H9 (cell line): ENCODE results near the gene GLB1L2. TPM values are rescaled to one million over a fixed set of nuclear protein-coding genes. Genes with fewer than 3 reads are reported as not detected.

Experiments
- DNase-seq: peaks from one replicate; pipeline ENCODE4 v3.0.0-alpha.2; 2017
- H2AFZ ChIP-seq: one replicate; pipeline ENCODE4 v1.6.1; 2013; ENCODE audit warnings: mild to moderate bottlenecking, low read length, control low read depth, moderate library complexity
- H2AK5ac ChIP-seq: 2 replicates; pipeline ENCODE4 v1.6.1; 2013; ENCODE audit warnings: low read length, control low read depth, mixed read lengths; ENCODE audit not compliant: insufficient read length
- H2BK120ac ChIP-seq: one replicate; pipeline ENCODE4 v1.6.1; 2013; ENCODE audit warnings: low read depth, mild to moderate bottlenecking, low read length, control low read depth, inconsistent platforms; ENCODE audit not compliant: poor library complexity, severe bottlenecking
- H2BK12ac ChIP-seq: 2 replicates; pipeline ENCODE4 v1.6.1; 2013; ENCODE audit warnings: low read length, control low read depth, mixed read lengths, low read depth; ENCODE audit not compliant: insufficient read length
- H2BK15ac ChIP-seq: 2 replicates; pipeline ENCODE4 v1.6.1; 2013; ENCODE audit warnings: low read depth, low read length, control low read depth
- H2BK20ac ChIP-seq: one replicate; pipeline ENCODE4 v1.6.1; 2013; ENCODE audit warnings: low read depth, mild to moderate bottlenecking, low read length, control low read depth, inconsistent platforms; ENCODE audit not compliant: poor library complexity, severe bottlenecking
- H2BK5ac ChIP-seq: 2 replicates; pipeline ENCODE4 v1.6.1; 2013; ENCODE audit warnings: low read length, control low read depth, mixed read lengths; ENCODE audit not compliant: insufficient read length
- H3K14ac ChIP-seq: 2 replicates; pipeline ENCODE4 v1.6.1; 2013; ENCODE audit warnings: low read length, control low read depth; ENCODE audit not compliant: insufficient read depth
- H3K18ac ChIP-seq: 2 replicates; pipeline ENCODE4 v1.6.1; 2013; ENCODE audit warnings: low read depth, mild to moderate bottlenecking, mixed read lengths, low read length, control low read depth; ENCODE audit not compliant: insufficient read length
- H3K23ac ChIP-seq: 2 replicates; pipeline ENCODE4 v1.6.1; 2013; ENCODE audit warnings: low read length, control low read depth, mixed read lengths, low read depth; ENCODE audit not compliant: insufficient read length
- H3K23me2 ChIP-seq: 2 replicates; pipeline ENCODE4 v1.6.1; 2013; ENCODE audit warnings: low read depth, mild to moderate bottlenecking, mixed read lengths, low read length, control low read depth; ENCODE audit not compliant: insufficient read length, poor library complexity, severe bottlenecking
- H3K27ac ChIP-seq: 2 replicates; pipeline ENCODE4 v1.5.1; 2013; ENCODE audit warnings: low read length, control low read depth, mixed read lengths, low read depth; ENCODE audit not compliant: insufficient read length
- H3K27me3 ChIP-seq: 2 replicates; pipeline ENCODE4 v1.6.1; 2013; ENCODE audit warnings: low read length, control low read depth, inconsistent platforms; ENCODE audit not compliant: insufficient read depth
- H3K4ac ChIP-seq: 2 replicates; pipeline ENCODE4 v1.6.1; 2013; ENCODE audit warnings: low read depth, mild to moderate bottlenecking, control low read depth, inconsistent platforms, low read length, moderate library complexity
- H3K4me1 ChIP-seq: 2 replicates; pipeline ENCODE4 v1.6.1; 2013; ENCODE audit warnings: low read length, control low read depth, inconsistent platforms; ENCODE audit not compliant: insufficient read depth
- H3K4me2 ChIP-seq: 2 replicates; pipeline ENCODE4 v1.6.1; 2013; ENCODE audit warnings: low read length, control low read depth, mixed read lengths; ENCODE audit not compliant: insufficient read length, insufficient read depth
- H3K56ac ChIP-seq: 2 replicates; pipeline ENCODE4 v1.6.1; 2013; ENCODE audit warnings: low read depth, mild to moderate bottlenecking, mixed read lengths, low read length, control low read depth; ENCODE audit not compliant: insufficient read length
- H3K79me1 ChIP-seq: 2 replicates; pipeline ENCODE4 v1.6.1; 2013; ENCODE audit warnings: low read depth, mild to moderate bottlenecking, moderate library complexity, low read length, control low read depth, inconsistent platforms; ENCODE audit not compliant: insufficient read depth, poor library complexity, severe bottlenecking
- H3K79me2 ChIP-seq: 2 replicates; pipeline ENCODE4 v1.6.1; 2013; ENCODE audit warnings: low read length, control low read depth, inconsistent platforms; ENCODE audit not compliant: insufficient read depth
- H3K9ac ChIP-seq: 2 replicates; pipeline ENCODE4 v1.6.1; 2013; ENCODE audit warnings: low read length, control low read depth, mixed read lengths; ENCODE audit not compliant: insufficient read length; ENCODE audit errors: extremely low read depth
- H3K9me3 ChIP-seq: one replicate; pipeline ENCODE4 v1.6.1; 2013; ENCODE audit warnings: low read depth, low read length, inconsistent platforms; ENCODE audit not compliant: control insufficient read depth
- H3T11ph ChIP-seq: one replicate; pipeline ENCODE4 v1.6.1; 2013; ENCODE audit warnings: mild to moderate bottlenecking, low read length, control low read depth, inconsistent platforms
- H4K20me1 ChIP-seq: one replicate; pipeline ENCODE4 v1.6.1; 2013; ENCODE audit not compliant: control insufficient read depth, insufficient read length, insufficient read depth
- H4K5ac ChIP-seq: 2 replicates; pipeline ENCODE4 v1.6.1; 2013; ENCODE audit warnings: low read depth, mild to moderate bottlenecking, mixed read lengths, low read length, control low read depth; ENCODE audit not compliant: insufficient read length
- H4K8ac ChIP-seq: replicated peaks from 2 replicates; pipeline ENCODE4 v1.6.1; 2013; ENCODE audit warnings: low read length, control low read depth, mixed read lengths, low read depth; ENCODE audit not compliant: insufficient read length
- H4K91ac ChIP-seq: 2 replicates; pipeline ENCODE4 v1.6.1; 2013; ENCODE audit warnings: low read depth, mild to moderate bottlenecking, moderate library complexity, mixed read lengths, low read length, control low read depth; ENCODE audit not compliant: insufficient read length
- H3K27ac Mint-ChIP-seq, 3 experiments: 2 replicates in 2 of 3; 3 replicates in 1 of 3; pipeline ENCODE4 v1.8.0; 2020 to 2021; ENCODE audit warnings: mixed read lengths in 3 of 3, mild to moderate bottlenecking in 1 of 3, moderate library complexity in 1 of 3
- H3K27me3 Mint-ChIP-seq: 2 replicates; pipeline ENCODE4 v1.8.0; 2021; ENCODE audit warnings: low read depth, mild to moderate bottlenecking, moderate library complexity, mixed read lengths
- H3K36me3 Mint-ChIP-seq, 3 experiments: 2 replicates in 2 of 3; 3 replicates in 1 of 3; pipeline ENCODE4 v1.8.0; 2020 to 2021; ENCODE audit warnings: low read depth in 3 of 3, mixed read lengths in 3 of 3; ENCODE audit not compliant: insufficient read depth in 1 of 3
- H3K4me1 Mint-ChIP-seq, 2 experiments: 2 replicates each; pipeline ENCODE4 v1.8.0; 2020; ENCODE audit warnings: mixed read lengths in 2 of 2
- H3K4me3 Mint-ChIP-seq, 2 experiments: 2 replicates in 1 of 2; 3 replicates in 1 of 2; pipeline ENCODE4 v1.8.0; 2020 to 2021; ENCODE audit warnings: mild to moderate bottlenecking in 2 of 2, mixed read lengths in 2 of 2, moderate library complexity in 1 of 2
- H3K9me3 Mint-ChIP-seq, 2 experiments: 2 replicates in 1 of 2; 3 replicates in 1 of 2; pipeline ENCODE4 v1.8.0; 2020; ENCODE audit warnings: mild to moderate bottlenecking in 2 of 2, mixed read lengths in 2 of 2, moderate library complexity in 1 of 2
- WGBS: extraction: QIAGEN DNeasy Blood & Tissue Kit; methylation state at CpG from one replicate; pipeline ENCODE4 v1.1.7; 2013; ENCODE audit warnings: missing lambda C conversion rate, low lambda C conversion rate, mixed read lengths; ENCODE audit not compliant: insufficient read length; ENCODE audit errors: extremely low coverage; 5-methylcytosine and 5-hydroxymethylcytosine counted together
- total RNA-seq: library from RNA; stranded (reverse); gene quantifications from 2 replicates; pipeline ENCODE4 v1.2.1, GENCODE V29; 2021
- TF ChIP-seq, protein P1 (sequence below): fragments of 200-600 bp; sonication (generic); conservative IDR thresholded peaks from 3 replicates; pipeline ENCODE4 v1.8.0; 2021; ENCODE audit warnings: antibody characterized with exemption, mild to moderate bottlenecking

Gene GLB1L2
- total RNA-seq, 1 experiment from 2014 or later, result 2.4 TPM

DNA sequence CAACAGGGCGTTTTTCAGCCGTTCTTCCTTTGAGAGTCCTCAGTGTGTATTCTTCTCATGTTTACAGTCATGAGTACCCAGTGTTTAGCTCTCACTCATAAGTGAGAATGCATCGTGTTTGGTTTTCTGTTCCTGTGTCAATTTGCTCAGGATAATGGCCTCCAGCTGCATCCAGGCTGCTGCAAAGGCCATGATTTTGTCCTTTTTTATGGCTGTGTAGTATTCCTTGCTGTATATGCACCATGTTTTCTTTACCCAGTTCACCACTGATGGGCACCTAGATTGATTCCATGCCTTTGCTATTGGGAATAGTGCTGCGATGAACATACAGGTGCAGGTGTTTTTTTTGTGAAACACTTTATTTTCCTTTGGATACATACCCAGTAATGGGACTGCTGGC, 56.8 kb downstream of the GLB1L2 start:
- no peaks in the 10 kb centered on the region for H3K27me3 ChIP-seq
- no peaks in the 10 kb centered on the region for H3K4me1 ChIP-seq
- Mint-ChIP-seq H3K4me3 (no peak overlapping the region), H3K9me3 (no peaks in the 10 kb centered on the region; a peak in 1 of 5 replicates), H3K27me3 (no peaks in the 10 kb centered on the region), H3K36me3 (peaks cover 7 to 23% (median 8%) of the 10 kb centered on the region in 3 experiments; a peak in 5 of 7 replicates), H3K4me1 (peaks cover 9 to 10% of the 10 kb centered on the region in 2 experiments), H3K27ac (no peak overlapping the region)
- H2AK5ac ChIP-seq, result no peak overlapping the region
- H3K4me2 ChIP-seq, result no peak overlapping the region
- H3K14ac ChIP-seq, result no peak overlapping the region
- no peaks in the 10 kb centered on the region for H3K23me2 ChIP-seq
- WGBS, result no CpG with 5 or more reads among the region's 4 CpGs
- no peak overlapping the region for H4K8ac ChIP-seq
- H3K4ac ChIP-seq, result no peak overlapping the region
- H2BK15ac ChIP-seq, result no peak overlapping the region
- no peaks in the 10 kb centered on the region for H4K20me1 ChIP-seq
- no peak overlapping the region for H2BK5ac ChIP-seq
- H4K91ac ChIP-seq, result no peak overlapping the region
- TF ChIP-seq, protein P1, sequence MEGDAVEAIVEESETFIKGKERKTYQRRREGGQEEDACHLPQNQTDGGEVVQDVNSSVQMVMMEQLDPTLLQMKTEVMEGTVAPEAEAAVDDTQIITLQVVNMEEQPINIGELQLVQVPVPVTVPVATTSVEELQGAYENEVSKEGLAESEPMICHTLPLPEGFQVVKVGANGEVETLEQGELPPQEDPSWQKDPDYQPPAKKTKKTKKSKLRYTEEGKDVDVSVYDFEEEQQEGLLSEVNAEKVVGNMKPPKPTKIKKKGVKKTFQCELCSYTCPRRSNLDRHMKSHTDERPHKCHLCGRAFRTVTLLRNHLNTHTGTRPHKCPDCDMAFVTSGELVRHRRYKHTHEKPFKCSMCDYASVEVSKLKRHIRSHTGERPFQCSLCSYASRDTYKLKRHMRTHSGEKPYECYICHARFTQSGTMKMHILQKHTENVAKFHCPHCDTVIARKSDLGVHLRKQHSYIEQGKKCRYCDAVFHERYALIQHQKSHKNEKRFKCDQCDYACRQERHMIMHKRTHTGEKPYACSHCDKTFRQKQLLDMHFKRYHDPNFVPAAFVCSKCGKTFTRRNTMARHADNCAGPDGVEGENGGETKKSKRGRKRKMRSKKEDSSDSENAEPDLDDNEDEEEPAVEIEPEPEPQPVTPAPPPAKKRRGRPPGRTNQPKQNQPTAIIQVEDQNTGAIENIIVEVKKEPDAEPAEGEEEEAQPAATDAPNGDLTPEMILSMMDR, result no peak
- no peak overlapping the region for H3K18ac ChIP-seq
- no peaks in the 10 kb centered on the region for H3K9me3 ChIP-seq
- no peak overlapping the region for H4K5ac ChIP-seq
- H3K9ac ChIP-seq, result no peak overlapping the region
- no peak overlapping the region for H2BK120ac ChIP-seq
- no peak for DNase-seq
- H3T11ph ChIP-seq, result no peak overlapping the region
- H2BK12ac ChIP-seq, result no peak overlapping the region
- no peaks in the 10 kb centered on the region for H3K79me2 ChIP-seq
- no peak overlapping the region for H2AFZ ChIP-seq
- no peak overlapping the region for H3K56ac ChIP-seq
- no peak overlapping the region for H2BK20ac ChIP-seq
- H3K79me1 ChIP-seq, result no peaks in the 10 kb centered on the region
- no peak overlapping the region for H3K23ac ChIP-seq
- no peak overlapping the region for H3K27ac ChIP-seq
